ENCODE data around the gene VPS4A.

DNA sequence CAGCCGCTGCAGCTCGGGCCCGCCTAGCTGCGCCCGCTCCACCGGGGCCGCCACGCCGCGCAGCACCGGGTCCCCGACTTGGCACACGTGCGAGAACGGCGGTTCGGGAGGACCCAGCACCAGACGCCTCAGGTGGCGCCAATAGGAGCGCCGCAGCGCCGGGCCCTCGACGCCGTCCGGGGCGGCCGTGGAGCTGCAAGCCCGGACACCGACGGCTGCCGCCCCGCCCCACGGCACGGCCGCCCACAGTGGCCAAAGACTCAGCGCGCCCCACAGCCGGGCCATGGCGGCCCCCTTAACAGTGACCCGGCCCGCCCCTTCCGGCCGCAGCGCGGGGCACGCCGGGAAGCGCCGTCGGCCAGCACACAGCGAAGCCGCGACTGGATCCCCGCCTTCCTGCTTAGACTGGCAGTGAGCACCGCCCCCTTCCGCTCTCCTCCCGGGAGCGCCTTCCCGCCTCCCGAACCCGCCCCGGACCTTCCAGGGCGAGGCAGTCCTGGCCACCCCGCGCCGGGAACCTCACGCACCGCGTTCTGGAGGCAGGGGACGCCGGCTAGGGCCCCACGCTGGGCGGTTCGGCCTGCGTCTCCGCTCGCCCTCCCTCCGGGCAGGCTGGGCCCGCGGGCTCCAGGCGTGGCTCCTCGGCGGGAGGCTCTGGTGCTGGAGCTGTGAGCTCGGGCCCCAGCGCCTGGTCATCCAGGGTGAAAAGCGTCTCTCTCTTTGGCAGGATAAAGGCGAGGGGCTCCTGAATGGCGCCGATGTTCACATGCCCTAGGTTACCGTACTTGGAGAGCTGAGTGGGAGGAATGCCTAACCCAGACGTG is 19.3 kb downstream of the VPS4A start, which contains the start of gene PDF:
- TF ChIP-seq EZH2 (IDR thresholded peaks at IDR 0.05) (no peak), POLR2AphosphoS5 (IDR thresholded peaks at IDR 0.05; ENCODE audit: borderline replicate concordance, low read depth, low read length) (peak; percentile 85)

All from SK-N-MC (cell line).